ENCODE data around the gene ASXL1.

ASXL1 gene

GRCh38 chr20:32330555-32330897 lies 27.6 kb upstream of the ASXL1 start:
- no peaks in the 10 kb centered on the region for H3K27me3 ChIP-seq (ENCODE audit: insufficient read depth, low read depth)
- H3K27ac ChIP-seq: no peak overlapping the region
- no peak for TF ChIP-seq CTCF (conservative IDR thresholded peaks at IDR 0.05; ENCODE audit: low read depth, low read length)
- H3K4me1 ChIP-seq (ENCODE audit: low read depth, poor library complexity, severe bottlenecking): peaks cover 29% of the 10 kb centered on the region
- H3K9ac ChIP-seq: no peak overlapping the region
- no peaks in the 10 kb centered on the region for H4K20me1 ChIP-seq (ENCODE audit: insufficient read depth)
- no peaks in the 10 kb centered on the region for H3K79me2 ChIP-seq (ENCODE audit: insufficient read depth, low read depth)
- H3K4me3 ChIP-seq (IDR thresholded peaks at IDR 0.05; ENCODE audit: insufficient read depth, low read depth, low read length): no peak overlapping the region
- no peaks in the 10 kb centered on the region; the same call in 1 of the 2 replicates for H3K36me3 ChIP-seq (ENCODE audit: insufficient read depth)
- no peak overlapping the region for H3K4me2 ChIP-seq
- no peak overlapping the region for H2AFZ ChIP-seq (ENCODE audit: low read depth)

- peak overlapping the region; percentile 18; the same call in 1 of the 2 replicates for H3K4me2 ChIP-seq
- peaks cover 44% of the 10 kb centered on the region for H3K4me1 ChIP-seq (ENCODE audit: low read depth, poor library complexity, severe bottlenecking)
- H3K27ac ChIP-seq: peak overlapping the region; percentile 35
- H2AFZ ChIP-seq (ENCODE audit: low read depth): no peak overlapping the region
- no peaks in the 10 kb centered on the region; the same call in 1 of the 2 replicates for H3K36me3 ChIP-seq (ENCODE audit: insufficient read depth)
- no peaks in the 10 kb centered on the region for H3K27me3 ChIP-seq (ENCODE audit: insufficient read depth, low read depth)
- H3K4me3 ChIP-seq (IDR thresholded peaks at IDR 0.05; ENCODE audit: insufficient read depth, low read depth, low read length): no peak overlapping the region
- H4K20me1 ChIP-seq (ENCODE audit: insufficient read depth): no peaks in the 10 kb centered on the region
- no peak overlapping the region for H3K9ac ChIP-seq
- TF ChIP-seq CTCF (conservative IDR thresholded peaks at IDR 0.05; ENCODE audit: low read depth, low read length): no peak
- no peaks in the 10 kb centered on the region for H3K79me2 ChIP-seq (ENCODE audit: insufficient read depth, low read depth)
Measured at GRCh38 chr20:32332614-32333013, 25.5 kb upstream of the ASXL1 start.

- peaks cover 52% of the 10 kb centered on the region for H3K4me1 ChIP-seq (ENCODE audit: low read depth, poor library complexity, severe bottlenecking)
- H3K9ac ChIP-seq: no peak overlapping the region; the same call in 1 of the 2 replicates
- no peaks in the 10 kb centered on the region for H3K27me3 ChIP-seq (ENCODE audit: insufficient read depth, low read depth)
- H3K79me2 ChIP-seq (ENCODE audit: insufficient read depth, low read depth): no peaks in the 10 kb centered on the region
- H3K4me3 ChIP-seq (IDR thresholded peaks at IDR 0.05; ENCODE audit: insufficient read depth, low read depth, low read length): no peak overlapping the region
- H3K4me2 ChIP-seq: peak overlapping the region; percentile 18
- H3K27ac ChIP-seq: peak overlapping the region; percentile 35
- H3K36me3 ChIP-seq (ENCODE audit: insufficient read depth): no peaks in the 10 kb centered on the region; the same call in 1 of the 2 replicates
- H4K20me1 ChIP-seq (ENCODE audit: insufficient read depth): no peaks in the 10 kb centered on the region
- TF ChIP-seq CTCF (conservative IDR thresholded peaks at IDR 0.05; ENCODE audit: low read depth, low read length): no peak
- H2AFZ ChIP-seq (ENCODE audit: low read depth): no peak overlapping the region
Measured at GRCh38 chr20:32333181-32333987, 24.7 kb upstream of the ASXL1 start.

GRCh38 chr20:32333988-32334885 lies 23.9 kb upstream of the ASXL1 start:
- Histone ChIP-seq H2AFZ (ENCODE audit: low read depth) (no peak overlapping the region), H4K20me1 (ENCODE audit: insufficient read depth) (no peaks in the 10 kb centered on the region), H3K4me3 (IDR thresholded peaks at IDR 0.05; ENCODE audit: insufficient read depth, low read depth, low read length) (no peak overlapping the region), H3K9ac (no peak overlapping the region), H3K27me3 (ENCODE audit: insufficient read depth, low read depth) (no peaks in the 10 kb centered on the region), H3K4me2 (peak overlapping the region; percentile 18; the same call in 1 of the 2 replicates), H3K27ac (no peak overlapping the region), H3K79me2 (ENCODE audit: insufficient read depth, low read depth) (no peaks in the 10 kb centered on the region), H3K36me3 (ENCODE audit: insufficient read depth) (no peaks in the 10 kb centered on the region; the same call in 1 of the 2 replicates), H3K4me1 (ENCODE audit: low read depth, poor library complexity, severe bottlenecking) (peaks cover 60% of the 10 kb centered on the region)
- TF ChIP-seq CTCF (conservative IDR thresholded peaks at IDR 0.05; ENCODE audit: low read depth, low read length): no peak
